ENCODE results near the gene AARS2.

AARS2 gene

GRCh38 chr6:44356487-44356886 lies 43.3 kb upstream of the AARS2 start:
- TF ChIP-seq CTCF (IDR thresholded peaks at IDR 0.05; ENCODE audit: low read depth, low read length, poor library complexity, severe bottlenecking) = no peak
- no peak for TF ChIP-seq EZH2phosphoT487 (IDR thresholded peaks at IDR 0.05; ENCODE audit: borderline replicate concordance, low read length)
- Histone ChIP-seq H4K20me1 (ENCODE audit: control insufficient read depth, insufficient read depth, low read depth, low read length) (no peaks in the 10 kb centered on the region), H3K9me3 (ENCODE audit: control insufficient read depth, insufficient read depth, low read length) (no peaks in the 10 kb centered on the region), H3K27me3 (ENCODE audit: control insufficient read depth, low read length) (peaks cover 11% of the 10 kb centered on the region; the same call in 1 of the 2 replicates), H3K36me3 (ENCODE audit: control insufficient read depth, low read length) (no peaks in the 10 kb centered on the region), H3K79me2 (ENCODE audit: control insufficient read depth, low read length) (no peaks in the 10 kb centered on the region), H3K4me1 (ENCODE audit: control insufficient read depth, low read length) (no peaks in the 10 kb centered on the region), H3F3A (ENCODE audit: control insufficient read depth, insufficient read depth) (no peaks in the 10 kb centered on the region), H3K4me2 (ENCODE audit: low read length) (no peak overlapping the region), H3K9me2 (replicated peaks; ENCODE audit: control insufficient read depth, low read length) (no peaks in the 10 kb centered on the region), H3K27ac (ENCODE audit: low read depth, low read length) (no peak overlapping the region), H3K4me3 (ENCODE audit: low read length) (no peak overlapping the region)

GRCh38 chr6:44355640-44356039 lies 42.5 kb upstream of the AARS2 start:
- H4K20me1 ChIP-seq (ENCODE audit: control insufficient read depth, insufficient read depth, low read depth, low read length) = no peaks in the 10 kb centered on the region
- no peak overlapping the region for H3K27ac ChIP-seq (ENCODE audit: low read depth, low read length)
- no peak overlapping the region for H3K4me3 ChIP-seq (ENCODE audit: low read length)
- TF ChIP-seq EZH2phosphoT487 (IDR thresholded peaks at IDR 0.05; ENCODE audit: borderline replicate concordance, low read length) (no peak), CTCF (IDR thresholded peaks at IDR 0.05; ENCODE audit: low read depth, low read length, poor library complexity, severe bottlenecking) (no peak)
- H3K9me3 ChIP-seq (ENCODE audit: control insufficient read depth, insufficient read depth, low read length) = no peaks in the 10 kb centered on the region
- H3K36me3 ChIP-seq (ENCODE audit: control insufficient read depth, low read length) = no peaks in the 10 kb centered on the region
- H3K4me2 ChIP-seq (ENCODE audit: low read length) = no peak overlapping the region
- no peaks in the 10 kb centered on the region for H3K79me2 ChIP-seq (ENCODE audit: control insufficient read depth, low read length)
- H3K4me1 ChIP-seq (ENCODE audit: control insufficient read depth, low read length) = no peaks in the 10 kb centered on the region
- H3F3A ChIP-seq (ENCODE audit: control insufficient read depth, insufficient read depth) = no peaks in the 10 kb centered on the region
- no peaks in the 10 kb centered on the region for H3K9me2 ChIP-seq (replicated peaks; ENCODE audit: control insufficient read depth, low read length)
- peaks cover 11% of the 10 kb centered on the region; the same call in 1 of the 2 replicates for H3K27me3 ChIP-seq (ENCODE audit: control insufficient read depth, low read length)

- no peak overlapping the region for H3K4me2 ChIP-seq (ENCODE audit: low read length)
- H3F3A ChIP-seq (ENCODE audit: control insufficient read depth, insufficient read depth) = no peaks in the 10 kb centered on the region
- no peaks in the 10 kb centered on the region for H3K9me2 ChIP-seq (replicated peaks; ENCODE audit: control insufficient read depth, low read length)
- no peaks in the 10 kb centered on the region for H3K9me3 ChIP-seq (ENCODE audit: control insufficient read depth, insufficient read depth, low read length)
- no peaks in the 10 kb centered on the region for H4K20me1 ChIP-seq (ENCODE audit: control insufficient read depth, insufficient read depth, low read depth, low read length)
- H3K4me1 ChIP-seq (ENCODE audit: control insufficient read depth, low read length) = no peaks in the 10 kb centered on the region
- TF ChIP-seq CTCF (IDR thresholded peaks at IDR 0.05; ENCODE audit: low read depth, low read length, poor library complexity, severe bottlenecking) (no peak), EZH2phosphoT487 (IDR thresholded peaks at IDR 0.05; ENCODE audit: borderline replicate concordance, low read length) (no peak)
- no peaks in the 10 kb centered on the region for H3K36me3 ChIP-seq (ENCODE audit: control insufficient read depth, low read length)
- no peak overlapping the region for H3K27ac ChIP-seq (ENCODE audit: low read depth, low read length)
- H3K4me3 ChIP-seq (ENCODE audit: low read length) = no peak overlapping the region
- H3K27me3 ChIP-seq (ENCODE audit: control insufficient read depth, low read length) = peaks cover 8% of the 10 kb centered on the region; the same call in 1 of the 2 replicates
- H3K79me2 ChIP-seq (ENCODE audit: control insufficient read depth, low read length) = no peaks in the 10 kb centered on the region
Measured at GRCh38 chr6:44353336-44353735, 40.2 kb upstream of the AARS2 start.
